BLaER1 (cell line): ENCODE results near the gene DMXL1.
"Not testable (repeated sequence)": the region's sequence is repeated elsewhere in the genome, so short reads cannot be mapped to it uniquely, and the experiment has no call there.

Experiments used
- H3K27ac ChIP-seq: shearing (Covaris generic); formaldehyde crosslinking; 2 replicates; pipeline ENCODE4 v1.8.1; 2022
- H3K27me3 ChIP-seq: shearing (Covaris generic); formaldehyde crosslinking; 2 replicates; pipeline ENCODE4 v1.8.1; 2022
- H3K36me3 ChIP-seq: shearing (Covaris generic); formaldehyde crosslinking; 2 replicates; pipeline ENCODE4 v1.8.1; 2022
- H3K4me1 ChIP-seq: shearing (Covaris generic); formaldehyde crosslinking; 2 replicates; pipeline ENCODE4 v1.8.1; 2022
- H3K4me2 ChIP-seq: shearing (Covaris generic); formaldehyde crosslinking; 2 replicates; pipeline ENCODE4 v1.8.1; 2022
- H3K4me3 ChIP-seq: shearing (Covaris generic); formaldehyde crosslinking; 2 replicates; pipeline ENCODE4 v1.8.1; 2022
- H3K9ac ChIP-seq: shearing (Covaris generic); formaldehyde crosslinking; 2 replicates; pipeline ENCODE4 v1.8.1; 2022
- H3K9me3 ChIP-seq: shearing (Covaris generic); formaldehyde crosslinking; 2 replicates; pipeline ENCODE4 v1.8.1; 2022
- H4K20me1 ChIP-seq: shearing (Covaris generic); formaldehyde crosslinking; 2 replicates; pipeline ENCODE4 v1.8.1; 2022
- Cebpa-rat ChIP-seq: shearing (Covaris generic); IDR thresholded peaks from 2 replicates; pipeline ENCODE4 v1.8.1; 2022

Gene DMXL1

GRCh38 chr5:119120893-119121292, 50.0 kb downstream of the DMXL1 start:
- H3K36me3 ChIP-seq = peaks cover 77% of the 10 kb centered on the region

GRCh38 chr5:119122474-119122873, 51.6 kb downstream of the DMXL1 start:
- H3K9me3 ChIP-seq = peaks cover 16% of the 10 kb centered on the region
- not testable (repeated sequence) for H3K27me3 ChIP-seq, H3K4me3 ChIP-seq, H3K4me2 ChIP-seq, H4K20me1 ChIP-seq, H3K9ac ChIP-seq, H3K27ac ChIP-seq, H3K4me1 ChIP-seq
- peaks cover 65% of the 10 kb centered on the region for H3K36me3 ChIP-seq

More at GRCh38 chr5:119120893-119121292, 50.0 kb downstream of the DMXL1 start:
- no peaks in the 10 kb centered on the region for H3K4me1 ChIP-seq
- no peak overlapping the region for H3K9ac ChIP-seq
- H4K20me1 ChIP-seq = no peaks in the 10 kb centered on the region
- no peak for TF ChIP-seq Cebpa-rat
- peaks cover 16% of the 10 kb centered on the region for H3K9me3 ChIP-seq
- H3K4me2 ChIP-seq = no peak overlapping the region
- no peaks in the 10 kb centered on the region for H3K27me3 ChIP-seq
- no peak overlapping the region for H3K27ac ChIP-seq
- no peak overlapping the region for H3K4me3 ChIP-seq

- Histone ChIP-seq H3K4me3 (no peak overlapping the region), H3K4me1 (no peaks in the 10 kb centered on the region), H3K9ac (no peak overlapping the region), H4K20me1 (no peaks in the 10 kb centered on the region), H3K9me3 (peaks cover 16% of the 10 kb centered on the region), H3K27ac (no peak overlapping the region), H3K27me3 (no peaks in the 10 kb centered on the region), H3K36me3 (peaks cover 58% of the 10 kb centered on the region), H3K4me2 (no peak overlapping the region)
- no peak for TF ChIP-seq Cebpa-rat
Measured at GRCh38 chr5:119123280-119123679, 52.4 kb downstream of the DMXL1 start.

DNA sequence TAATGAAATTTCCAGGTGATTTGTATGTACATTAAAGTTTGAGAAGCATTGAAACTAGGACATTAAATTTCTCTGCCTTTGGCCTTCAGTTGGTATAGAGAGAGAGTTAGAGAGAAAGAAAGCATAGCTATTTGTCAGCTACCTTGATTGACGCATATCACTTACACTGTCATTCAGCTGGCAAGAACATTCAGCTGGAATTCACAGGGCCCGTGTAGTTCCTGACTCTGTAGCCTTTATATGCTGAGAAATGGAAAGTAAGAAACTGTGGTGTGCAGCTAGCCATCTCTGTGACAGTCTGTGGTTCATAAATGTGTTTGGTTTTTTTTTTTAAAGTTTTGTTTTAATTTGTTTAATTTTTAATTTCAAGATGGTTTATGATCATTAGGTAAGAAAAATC, 58.9 kb downstream of the DMXL1 start:
- Histone ChIP-seq H3K36me3 (peaks cover 51% of the 10 kb centered on the region), H3K4me3 (no peak overlapping the region), H3K4me1 (no peaks in the 10 kb centered on the region), H3K27ac (no peak overlapping the region), H3K9me3 (peaks cover 3% of the 10 kb centered on the region; the same call in 1 of the 2 replicates), H3K4me2 (no peak overlapping the region), H4K20me1 (no peaks in the 10 kb centered on the region), H3K9ac (no peak overlapping the region), H3K27me3 (no peaks in the 10 kb centered on the region)
- no peak for TF ChIP-seq Cebpa-rat

DNA sequence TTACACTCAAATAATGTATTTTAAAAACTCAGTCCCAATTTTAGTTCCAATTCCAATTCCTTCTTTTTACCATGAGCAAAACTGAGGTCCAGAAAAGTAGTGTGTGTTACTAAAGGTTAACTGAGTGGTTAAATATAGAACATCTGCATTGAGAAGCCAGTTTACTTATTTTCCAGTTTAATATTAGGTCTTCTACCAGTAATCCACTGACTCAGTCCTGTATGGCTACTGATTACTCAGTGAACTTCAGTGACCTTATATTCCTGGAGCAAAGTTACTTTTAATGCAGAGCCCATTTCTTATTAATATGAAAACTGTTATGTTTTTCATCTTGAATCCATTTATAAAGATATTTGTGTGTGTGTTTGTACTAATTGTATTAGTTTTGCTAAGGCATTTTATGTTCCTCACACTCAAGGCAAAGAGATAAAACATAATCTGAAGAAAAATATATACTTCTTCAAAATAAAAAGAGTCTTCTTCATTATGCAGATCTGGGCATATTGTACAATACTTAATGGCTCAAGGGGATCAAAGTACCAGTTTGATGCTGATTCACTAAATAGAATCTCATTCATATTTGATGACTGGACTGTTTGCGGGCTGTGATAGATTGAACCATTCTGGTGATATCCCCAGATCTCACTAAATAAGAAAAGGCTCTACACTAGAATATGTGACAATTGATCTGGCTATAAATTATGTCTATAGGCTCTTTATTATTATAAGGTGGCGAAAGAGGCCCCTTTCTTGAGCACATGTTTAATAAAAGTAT, 60.8 kb downstream of the DMXL1 start:
- H3K9me3 ChIP-seq = peaks cover 22% of the 10 kb centered on the region
- TF ChIP-seq Cebpa-rat = no peak
- H3K4me3 ChIP-seq = no peak overlapping the region
- H3K27ac ChIP-seq = no peak overlapping the region
- H3K4me2 ChIP-seq = no peak overlapping the region
- no peaks in the 10 kb centered on the region for H3K4me1 ChIP-seq
- H3K27me3 ChIP-seq = no peaks in the 10 kb centered on the region
- H4K20me1 ChIP-seq = no peaks in the 10 kb centered on the region
- no peak overlapping the region for H3K9ac ChIP-seq
- peaks cover 59% of the 10 kb centered on the region for H3K36me3 ChIP-seq

- H3K9me3 ChIP-seq = peaks cover 37% of the 10 kb centered on the region
- H3K27ac ChIP-seq, H3K27me3 ChIP-seq, H4K20me1 ChIP-seq, H3K4me2 ChIP-seq, H3K9ac ChIP-seq, H3K4me1 ChIP-seq, H3K4me3 ChIP-seq: not testable (repeated sequence)
- H3K36me3 ChIP-seq = peaks cover 65% of the 10 kb centered on the region
Measured at GRCh38 chr5:119135743-119136142, 64.9 kb downstream of the DMXL1 start.

DNA sequence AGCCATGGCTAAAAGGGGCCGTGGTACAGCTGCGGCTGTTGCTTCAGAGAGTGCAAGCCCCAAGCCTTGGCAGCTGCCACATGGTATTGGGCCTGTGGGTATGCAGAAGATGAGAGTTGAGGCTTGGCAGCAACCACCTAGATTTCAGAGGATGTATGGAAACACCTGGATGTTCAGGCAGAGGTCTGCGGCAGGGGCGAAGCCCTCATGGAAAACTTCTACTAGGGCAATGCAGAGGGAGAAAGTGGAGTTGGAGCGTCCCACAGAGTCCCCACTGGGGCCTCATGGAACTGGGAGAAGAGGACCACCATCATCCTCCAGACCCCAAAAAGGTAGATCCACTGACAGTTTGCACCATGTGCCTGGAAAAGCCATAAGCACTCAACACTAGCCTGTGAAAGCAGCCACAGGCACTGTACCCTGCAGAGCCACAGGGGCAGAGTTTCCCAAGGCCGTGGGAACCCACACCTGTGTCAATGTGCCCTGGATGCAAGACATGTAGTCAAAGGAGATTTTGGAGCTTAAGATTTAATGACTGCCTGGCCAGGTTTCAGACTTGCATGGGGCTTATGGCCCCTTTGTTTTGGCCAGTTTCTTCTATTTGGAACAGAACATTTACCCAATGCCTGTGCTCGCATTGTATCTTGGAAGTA, 65.9 kb downstream of the DMXL1 start:
- Histone ChIP-seq H3K36me3 (peaks cover 64% of the 10 kb centered on the region), H3K9ac (no peak overlapping the region), H3K4me1 (no peaks in the 10 kb centered on the region), H3K9me3 (peaks cover 37% of the 10 kb centered on the region), H4K20me1 (no peaks in the 10 kb centered on the region), H3K27ac (no peak overlapping the region), H3K4me3 (no peak overlapping the region), H3K4me2 (no peak overlapping the region), H3K27me3 (no peaks in the 10 kb centered on the region)
- TF ChIP-seq Cebpa-rat = no peak

DNA sequence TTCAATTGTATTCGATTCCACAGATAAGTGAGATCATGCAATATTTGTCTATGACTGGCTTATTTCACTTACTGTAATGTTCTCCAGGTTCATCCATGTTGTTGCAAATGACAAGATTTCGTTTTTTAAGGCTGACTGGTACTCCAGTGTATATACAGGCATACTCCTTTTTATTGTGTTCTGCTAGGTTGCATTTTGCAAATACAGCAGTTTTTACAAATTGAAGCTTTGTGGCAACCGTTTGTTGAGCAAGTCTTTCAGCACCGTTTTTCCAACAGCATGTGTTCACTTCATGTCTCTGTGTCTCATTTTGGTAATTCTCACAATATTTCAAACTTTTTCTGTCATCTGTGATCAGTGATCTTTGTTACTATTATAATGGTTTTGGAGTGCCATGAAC, 82.7 kb downstream of the DMXL1 start:
- no peak overlapping the region for H3K9ac ChIP-seq
- TF ChIP-seq Cebpa-rat = no peak
- no peaks in the 10 kb centered on the region for H4K20me1 ChIP-seq
- H3K9me3 ChIP-seq = peaks cover 22% of the 10 kb centered on the region
- no peaks in the 10 kb centered on the region for H3K27me3 ChIP-seq
- H3K4me3 ChIP-seq = no peak overlapping the region
- peaks cover 49% of the 10 kb centered on the region for H3K36me3 ChIP-seq
- no peak overlapping the region for H3K27ac ChIP-seq
- H3K4me1 ChIP-seq = no peaks in the 10 kb centered on the region
- no peak overlapping the region for H3K4me2 ChIP-seq

GRCh38 chr5:119158144-119158543, 87.3 kb downstream of the DMXL1 start:
- peaks cover 43% of the 10 kb centered on the region for H3K36me3 ChIP-seq
- H3K4me3 ChIP-seq = no peak overlapping the region
- H3K9ac ChIP-seq = no peak overlapping the region
- no peak overlapping the region for H3K4me2 ChIP-seq
- TF ChIP-seq Cebpa-rat = no peak
- H3K4me1 ChIP-seq = no peaks in the 10 kb centered on the region
- H3K27ac ChIP-seq = no peak overlapping the region
- no peaks in the 10 kb centered on the region for H4K20me1 ChIP-seq
- no peaks in the 10 kb centered on the region for H3K27me3 ChIP-seq
- H3K9me3 ChIP-seq = peaks cover 24% of the 10 kb centered on the region

DNA sequence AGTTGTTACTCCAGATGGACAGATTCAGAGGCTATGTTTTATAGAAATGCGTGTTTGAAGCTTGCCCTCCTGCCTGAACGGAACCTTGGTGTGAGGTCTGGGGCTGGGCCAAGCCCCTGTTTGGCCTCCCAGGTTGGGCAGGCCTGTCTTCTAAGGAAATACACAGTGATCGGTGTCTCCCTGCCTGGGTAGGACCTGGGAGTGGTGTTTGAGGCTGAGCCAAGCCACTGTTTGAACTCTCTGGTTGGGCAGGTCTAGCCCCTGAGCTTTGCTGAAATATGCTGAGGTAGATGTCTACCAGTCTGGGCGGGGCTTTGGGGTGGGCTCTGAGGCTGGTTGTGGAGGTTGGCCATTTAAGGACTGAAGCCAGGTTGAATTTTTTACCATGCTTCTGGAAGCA, 90.5 kb downstream of the DMXL1 start:
- peaks cover 18% of the 10 kb centered on the region for H3K9me3 ChIP-seq
- H3K27ac ChIP-seq = no peak overlapping the region
- H3K36me3 ChIP-seq = peaks cover 34% of the 10 kb centered on the region
- H3K4me3 ChIP-seq = no peak overlapping the region
- no peaks in the 10 kb centered on the region for H3K4me1 ChIP-seq
- no peaks in the 10 kb centered on the region for H4K20me1 ChIP-seq
- H3K27me3 ChIP-seq = no peaks in the 10 kb centered on the region
- no peak for TF ChIP-seq Cebpa-rat
- no peak overlapping the region for H3K4me2 ChIP-seq
- H3K9ac ChIP-seq = no peak overlapping the region
